H1 (cell line): ENCODE measurements around the gene TSPAN3. TPM values are rescaled to one million over a fixed set of nuclear protein-coding genes. Genes with fewer than 3 reads are reported as not detected.

ENCODE experiments used
- CTCF ChIA-PET: fragments of 300-600 bp; sonication (Branson Sonifier 250); formaldehyde crosslinking; loops from one replicate; lab custom pipeline; 2021; ENCODE audit not compliant: partially characterized antibody; lab: Charles Lee
- POLR2A ChIA-PET: fragments of 300-600 bp; sonication (Branson Sonifier 250); formaldehyde crosslinking; loops from one replicate; lab custom pipeline; 2021; ENCODE audit warnings: inconsistent platforms; ENCODE audit not compliant: partially characterized antibody; lab: Charles Lee
- DNase-seq, 2 experiments: peaks; one replicate each; pipeline versions ENCODE4 v3.0.0 to v3.0.0-alpha.2; 2010 to 2022; ENCODE audit warnings: low spot score in 2 of 2, low read depth in 1 of 2, mixed read lengths in 1 of 2
- FAIRE-seq: peaks from 2 replicates; lab custom pipeline; 2011; peaks lifted over from hg19 to GRCh38; lab: Jason Lieb, UNC
- H2AFZ ChIP-seq: 2 replicates; pipeline ENCODE4 v1.8.1; 2012; ENCODE audit warnings: low read length, inconsistent platforms
- H2AK5ac ChIP-seq: 2 replicates; pipeline ENCODE4 v1.6.1; 2013; ENCODE audit warnings: low read depth, low read length
- H2BK120ac ChIP-seq: replicated peaks from 2 replicates; pipeline ENCODE3; 2013; ENCODE audit warnings: low read depth, low read length, inconsistent platforms
- H2BK12ac ChIP-seq: 2 replicates; pipeline ENCODE4 v1.6.1; 2013; ENCODE audit warnings: low read depth, low read length
- H2BK15ac ChIP-seq: 2 replicates; pipeline ENCODE4 v1.6.1; 2013; ENCODE audit warnings: low read length
- H2BK20ac ChIP-seq: 2 replicates; pipeline ENCODE4 v1.6.1; 2013; ENCODE audit warnings: low read length
- H2BK5ac ChIP-seq: 2 replicates; pipeline ENCODE4 v1.6.1; 2013; ENCODE audit warnings: low read depth, low read length
- H3K14ac ChIP-seq: 2 replicates; pipeline ENCODE4 v1.6.1; 2013; ENCODE audit warnings: inconsistent platforms; ENCODE audit not compliant: insufficient read length
- H3K18ac ChIP-seq: 2 replicates; pipeline ENCODE4 v1.6.1; 2013; ENCODE audit warnings: low read length; ENCODE audit errors: extremely low read depth
- H3K23ac ChIP-seq: 2 replicates; pipeline ENCODE4 v1.6.1; 2013; ENCODE audit warnings: inconsistent platforms; ENCODE audit not compliant: insufficient read length
- H3K23me2 ChIP-seq: 2 replicates; pipeline ENCODE4 v1.6.1; 2013; ENCODE audit warnings: low read depth, low read length
- H3K27ac ChIP-seq: 2 replicates; pipeline ENCODE4 v1.6.1; 2011; ENCODE audit warnings: low read depth, low read length, inconsistent platforms
- H3K27me3 ChIP-seq, 4 experiments: replicated peaks in 1 of 4; 1 replicate in 1 of 4; 2 replicates in 3 of 4; pipeline versions ENCODE4 v1.6.1 to v1.8.1; 2011 to 2013; ENCODE audit warnings: low read length in 3 of 4, mild to moderate bottlenecking in 3 of 4, inconsistent platforms in 2 of 4, mixed read lengths in 2 of 4, moderate library complexity in 1 of 4; ENCODE audit not compliant: control insufficient read depth in 3 of 4, insufficient read depth in 3 of 4; ENCODE audit errors: extremely low read depth in 1 of 4
- H3K36me3 ChIP-seq, 4 experiments: 2 replicates each; pipeline versions ENCODE4 v1.6.1 to v1.8.1; 2011 to 2013; ENCODE audit warnings: mild to moderate bottlenecking in 4 of 4, low read length in 3 of 4, moderate library complexity in 2 of 4, control low read depth in 1 of 4, inconsistent platforms in 1 of 4; ENCODE audit not compliant: insufficient read depth in 4 of 4, control insufficient read depth in 2 of 4
- H3K4ac ChIP-seq: replicated peaks from 2 replicates; pipeline ENCODE3; 2013; ENCODE audit warnings: low read length, low read depth, mixed read lengths, inconsistent platforms; ENCODE audit not compliant: insufficient read length
- H3K4me1 ChIP-seq, 4 experiments: replicated peaks in 1 of 4; 1 replicate in 1 of 4; 2 replicates in 3 of 4; pipeline versions ENCODE4 v1.6.1 to v1.8.1; 2011 to 2013; ENCODE audit warnings: low read length in 3 of 4, inconsistent platforms in 2 of 4, mixed read lengths in 1 of 4; ENCODE audit not compliant: insufficient read depth in 4 of 4, control insufficient read depth in 3 of 4
- H3K4me2 ChIP-seq, 2 experiments: 2 replicates each; pipeline versions ENCODE4 v1.6.1 to v1.8.1; 2011 to 2013; ENCODE audit warnings: low read depth in 2 of 2, low read length in 2 of 2, control low read depth in 1 of 2, inconsistent platforms in 1 of 2, mild to moderate bottlenecking in 1 of 2; ENCODE audit not compliant: insufficient read depth in 1 of 2
- H3K4me3 ChIP-seq, 4 experiments: fragments of 200-600, 300-600 bp in 1 of 4; sonication (generic), shearing (Covaris generic), sonication (Bioruptor Twin) in 1 of 4; 2 replicates each; pipeline versions ENCODE4 v1.5.1 to v1.8.1; 2011 to 2016; ENCODE audit warnings: low read length in 4 of 4, low read depth in 3 of 4, control low read depth in 2 of 4, inconsistent platforms in 2 of 4, mild to moderate bottlenecking in 2 of 4, mixed read lengths in 1 of 4, moderate library complexity in 1 of 4; ENCODE audit not compliant: insufficient read depth in 2 of 4; ENCODE audit errors: extremely low read depth in 1 of 4
- H3K56ac ChIP-seq: replicated peaks from 2 replicates; pipeline ENCODE3; 2013; ENCODE audit warnings: low read depth, mild to moderate bottlenecking, mixed read lengths, low read length, inconsistent platforms; ENCODE audit not compliant: insufficient read length
- H3K79me1 ChIP-seq: 2 replicates; pipeline ENCODE4 v1.6.1; 2013; ENCODE audit warnings: low read depth, low read length, control low read depth
- H3K79me2 ChIP-seq, 2 experiments: 2 replicates each; pipeline versions ENCODE4 v1.6.1 to v1.8.1; 2012 to 2013; ENCODE audit warnings: low read length in 2 of 2, mild to moderate bottlenecking in 2 of 2, inconsistent platforms in 1 of 2; ENCODE audit not compliant: insufficient read depth in 2 of 2, control insufficient read depth in 1 of 2
- H3K9ac ChIP-seq, 4 experiments: replicated peaks in 1 of 4; 1 replicate in 1 of 4; 2 replicates in 3 of 4; pipeline versions ENCODE4 v1.6.1 to v1.8.1; 2011 to 2013; ENCODE audit warnings: low read depth in 3 of 4, low read length in 3 of 4, control low read depth in 2 of 4, mild to moderate bottlenecking in 2 of 4, moderate library complexity in 2 of 4, inconsistent platforms in 1 of 4; ENCODE audit errors: extremely low read depth in 1 of 4
- H3K9me3 ChIP-seq, 2 experiments: 2 replicates each; pipeline versions ENCODE4 v1.6.1 to v1.8.1; 2012 to 2013; ENCODE audit warnings: mild to moderate bottlenecking in 2 of 2, moderate library complexity in 2 of 2, control low read depth in 1 of 2, inconsistent platforms in 1 of 2, low read depth in 1 of 2, low read length in 1 of 2, mixed read lengths in 1 of 2; ENCODE audit not compliant: insufficient read depth in 2 of 2
- H4K20me1 ChIP-seq, 2 experiments: replicated peaks in 1 of 2; 2 replicates each; pipeline versions ENCODE3 to v1.8.1; 2011 to 2013; ENCODE audit warnings: inconsistent platforms in 2 of 2, low read length in 2 of 2, mild to moderate bottlenecking in 1 of 2; ENCODE audit not compliant: insufficient read depth in 2 of 2, control insufficient read depth in 1 of 2
- H4K5ac ChIP-seq: 2 replicates; pipeline ENCODE4 v1.6.1; 2013; ENCODE audit warnings: low read length, low read depth, mixed read lengths, inconsistent platforms; ENCODE audit not compliant: insufficient read length
- H4K8ac ChIP-seq: 2 replicates; pipeline ENCODE4 v1.8.0; 2013; ENCODE audit warnings: mild to moderate bottlenecking, moderate library complexity, low read length, inconsistent platforms; ENCODE audit not compliant: insufficient read depth; ENCODE audit errors: extremely low read depth
- H4K91ac ChIP-seq: replicated peaks from 2 replicates; pipeline ENCODE3; 2013; ENCODE audit warnings: low read length, mixed read lengths, inconsistent platforms; ENCODE audit not compliant: insufficient read length
- CBX5 ChIP-seq: fragments of 300-800, 300-1000 bp; sonication (generic); IDR thresholded peaks from 2 replicates; pipeline ENCODE4 v1.7.1; 2016; ENCODE audit warnings: antibody characterized with exemption, low read length, low read depth
- FOSL1 ChIP-seq: IDR thresholded peaks from 2 replicates; pipeline ENCODE4 v1.6.1; 2011; ENCODE audit warnings: mild to moderate bottlenecking, low read depth, low read length, moderate library complexity; ENCODE audit not compliant: insufficient read depth
- GTF2F1 ChIP-seq: IDR thresholded peaks from 2 replicates; pipeline ENCODE4 v1.6.1; 2012; ENCODE audit warnings: low read depth, low read length, improper control_type of control experiment, borderline replicate concordance
- JUN ChIP-seq: IDR thresholded peaks from 2 replicates; pipeline ENCODE4 v1.6.1; 2011; ENCODE audit warnings: low read depth, mild to moderate bottlenecking, improper control_type of control experiment, low read length
- JUND ChIP-seq: IDR thresholded peaks from 2 replicates; pipeline ENCODE4 v1.6.1; 2011; ENCODE audit warnings: mild to moderate bottlenecking, improper control_type of control experiment, low read length
- KDM1A ChIP-seq: fragments of 200-600, 300-600 bp; sonication (generic); IDR thresholded peaks from 2 replicates; pipeline ENCODE4 v1.7.1; 2016; ENCODE audit warnings: mild to moderate bottlenecking, low read length, borderline replicate concordance
- KDM5A ChIP-seq: fragments of 200-600 bp; IDR thresholded peaks from 2 replicates; pipeline ENCODE4 v1.7.1; 2012; ENCODE audit warnings: mild to moderate bottlenecking, low read length, inconsistent platforms, mixed read lengths
- POLR2A ChIP-seq, 2 experiments: IDR thresholded peaks; 1 replicate in 1 of 2; 2 replicates in 1 of 2; pipeline ENCODE4 v1.6.1; 2011; ENCODE audit warnings: low read depth in 2 of 2, low read length in 2 of 2, mild to moderate bottlenecking in 2 of 2; ENCODE audit errors: control extremely low read depth in 1 of 2
- SAP30 ChIP-seq: fragments of 300-600 bp; sonication (generic); IDR thresholded peaks from 2 replicates; pipeline ENCODE4 v1.7.1; 2012; ENCODE audit warnings: low read length, moderate library complexity, mild to moderate bottlenecking, inconsistent platforms; ENCODE audit not compliant: insufficient read depth, insufficient replicate concordance
- SRF ChIP-seq: IDR thresholded peaks from 2 replicates; pipeline ENCODE4 v1.6.1; 2011; ENCODE audit warnings: mild to moderate bottlenecking, low read depth, low read length, moderate library complexity
- WGBS, 2 experiments: shearing (Covaris generic) in 1 of 2; methylation state at CpG; one replicate each; pipeline versions ENCODE4 v1.1.6 to v1.1.7; 2013 to 2015; ENCODE audit warnings: low lambda C conversion rate in 2 of 2, mixed read lengths in 2 of 2, inconsistent platforms in 1 of 2, low coverage in 1 of 2, missing lambda C conversion rate in 1 of 2; ENCODE audit not compliant: insufficient replicate concordance in 2 of 2, insufficient coverage in 1 of 2, insufficient read length in 1 of 2; ENCODE audit errors: extremely low coverage in 1 of 2, missing lambda C conversion rate in 1 of 2; 5-methylcytosine and 5-hydroxymethylcytosine counted together
- polyA plus RNA-seq, 7 experiments: library from polyadenylated mRNA; depleted of rRNA in 3 of 7; stranded (reverse) in 5 of 7; unstranded in 2 of 7; fragments of >200 nt in 5 of 7; fragments of 200-250 nt in 2 of 7; gene quantifications; 1 replicate in 5 of 7; 2 replicates in 1 of 7; 4 replicates in 1 of 7; pipeline versions ENCODE4 v1.2.1 to v1.2.3, GENCODE V29; 2011 to 2013; ENCODE audit warnings: missing spikeins in 2 of 7, mixed read lengths in 2 of 7
- total RNA-seq: library from RNA; stranded (reverse); fragmentation: NEBNext Ultra II Directional; extraction: Animal tissue kit (Norgen Biotek cat#: 25700); gene quantifications from 2 replicates; pipeline ENCODE4 v1.2.1, GENCODE V29; 2021
- TF ChIP-seq, protein P1 (sequence below): IDR thresholded peaks from 2 replicates; pipeline ENCODE4 v1.6.1; 2012; ENCODE audit warnings: inconsistent platforms

The TSPAN3 gene
- total and polyA plus RNA-seq, 2 of the 8 experiments (the other 6 are each of a cell fraction or from before 2014, with no cell fraction given), result 107 to 238 TPM

GRCh38 chr15:77029166-77030047, 41.5 kb downstream of the TSPAN3 start:
- Histone ChIP-seq H3K56ac (no peak overlapping the region), H3K9ac (no peak overlapping the region), H3K23ac (no peak overlapping the region), H3K4me2 (no peak overlapping the region; a peak in 1 of 4 replicates), H3K4ac (no peak overlapping the region), H3K23me2 (peaks cover 4% of the 10 kb centered on the region; the same call in 1 of the 2 replicates), H2BK120ac (no peak overlapping the region), H3K4me3 (no peak overlapping the region), H3K4me1 (peaks cover 0 to 25% (median 15%) of the 10 kb centered on the region in 4 experiments; a peak in 6 of 7 replicates), H4K91ac (no peak overlapping the region), H2BK15ac (no peak overlapping the region), H3K27me3 (peaks cover 0 to 7% (median 0%) of the 10 kb centered on the region in 4 experiments; a peak in 4 of 7 replicates), H4K8ac (no peak overlapping the region; the same call in 1 of the 2 replicates), H3K79me1 (no peaks in the 10 kb centered on the region), H2BK5ac (peak overlapping the region; percentile 60; the same call in 1 of the 2 replicates), H3K9me3 (no peaks in the 10 kb centered on the region), H2AK5ac (0 out of 2 replicates have a peak overlapping the region, but pooled peaks have one; percentile 9), H3K27ac (no peak overlapping the region), H3K36me3 (no peaks in the 10 kb centered on the region), H2AFZ (no peak overlapping the region), H4K5ac (no peak overlapping the region), H3K79me2 (no peaks in the 10 kb centered on the region), H2BK20ac (no peak overlapping the region), H3K18ac (no peak overlapping the region; the same call in 1 of the 2 replicates), H2BK12ac (no peak overlapping the region), H4K20me1 (no peaks in the 10 kb centered on the region), H3K14ac (no peak overlapping the region)
- FAIRE-seq, result no peak
- ChIA-PET CTCF (interaction anchor here (0.6 to 2.9 kb wide), 8 partner anchors 13 to 1380 kb away, joined by 3 to 9 read pairs (median 4); no protein-coding TSS in a partner anchor), POLR2A (interaction anchor here (1.0 to 1.2 kb wide), 3 partner anchors 11 to 40 kb away, joined by 3 to 4 read pairs (median 3); no protein-coding TSS in a partner anchor)
- WGBS, 2 experiments, result 89% methylated on average over 21 of the region's 21 CpGs; no CpG with 5 or more reads in 1 of the 2 experiments
- peak in 1 of 2 experiments; percentile 46 for DNase-seq
- TF ChIP-seq JUN, result no peak
- TF ChIP-seq SAP30, result no peak
- no peak for TF ChIP-seq POLR2A (IDR thresholded peaks at IDR 0.05; ENCODE audit: control extremely low read depth in 1 of 2, low read depth in 2 of 2, low read length in 2 of 2)
- TF ChIP-seq CBX5, result no peak
- no peak for TF ChIP-seq JUND
- no peak for TF ChIP-seq FOSL1
- no peak for TF ChIP-seq GTF2F1
- no peak for TF ChIP-seq SRF
- no peak for TF ChIP-seq KDM5A
- no peak for TF ChIP-seq KDM1A
- TF ChIP-seq, protein P1, sequence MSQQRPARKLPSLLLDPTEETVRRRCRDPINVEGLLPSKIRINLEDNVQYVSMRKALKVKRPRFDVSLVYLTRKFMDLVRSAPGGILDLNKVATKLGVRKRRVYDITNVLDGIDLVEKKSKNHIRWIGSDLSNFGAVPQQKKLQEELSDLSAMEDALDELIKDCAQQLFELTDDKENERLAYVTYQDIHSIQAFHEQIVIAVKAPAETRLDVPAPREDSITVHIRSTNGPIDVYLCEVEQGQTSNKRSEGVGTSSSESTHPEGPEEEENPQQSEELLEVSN, result no peak
